HepG2 (cell line): ENCODE results near the gene SLC2A6. TPM values are rescaled to one million over a fixed set of nuclear protein-coding genes. Genes with fewer than 3 reads are reported as not detected.

Experiments used
- ATAC-seq: fragments of 200-7000 bp; cut with Tn5 transposase; 3 replicates; pipeline ENCODE4 v1.9.1; 2020; ENCODE audit warnings: mild to moderate bottlenecking, moderate library complexity
- BruUV-seq: library from RNA; stranded (reverse); fragments of 400-500 nt; replicated peaks from 2 replicates; lab custom pipeline; 2021; lab: Mats Ljungman, UMichigan
- CTCF ChIA-PET: fragments of 300-600 bp; formaldehyde crosslinking; extraction: SDS; loops from one replicate; lab custom pipeline; 2021; ENCODE audit warnings: low total read pairs, inconsistent platforms, low intra/inter-chr PET ratio; lab: Yijun Ruan, JAX
- POLR2A ChIA-PET: fragments of 350-600 bp; sonication (Branson Sonifier 250); formaldehyde crosslinking; loops from one replicate; lab custom pipeline; 2020; ENCODE audit warnings: antibody characterized with exemption, inconsistent platforms; lab: Yijun Ruan, JAX
- DNase-seq: peaks from one replicate; pipeline ENCODE4 v3.0.0-alpha.2; 2015; ENCODE audit warnings: low spot score
- FAIRE-seq: peaks from 3 replicates; lab custom pipeline; 2011; peaks lifted over from hg19 to GRCh38; lab: Jason Lieb, UNC
- H2AFZ ChIP-seq: one replicate; pipeline ENCODE4 v1.6.1; 2011; ENCODE audit warnings: low read length, inconsistent platforms
- H3K27ac ChIP-seq: fragments of 300-600 bp; 3 replicates; pipeline ENCODE4 v1.8.0; 2011; ENCODE audit warnings: mixed run types, mild to moderate bottlenecking, mixed read lengths, low read length, inconsistent platforms; ENCODE audit not compliant: insufficient read depth; ENCODE audit errors: extremely low read length
- H3K27me3 ChIP-seq, 2 experiments: fragments of 200-600 bp in 1 of 2; 2 replicates in 1 of 2; 3 replicates in 1 of 2; pipeline versions ENCODE4 v1.6.0 to v1.8.0; 2011; ENCODE audit warnings: low read length in 2 of 2, mild to moderate bottlenecking in 2 of 2, moderate library complexity in 2 of 2, inconsistent platforms in 1 of 2; ENCODE audit not compliant: insufficient read depth in 2 of 2, control insufficient read depth in 1 of 2
- H3K36me3 ChIP-seq, 2 experiments: fragments of 200-600 bp in 1 of 2; replicated peaks in 1 of 2; 2 replicates in 1 of 2; 3 replicates in 1 of 2; pipeline versions ENCODE4 v1.5.1 to v1.8.0; 2011; ENCODE audit warnings: low read length in 2 of 2, inconsistent platforms in 1 of 2; ENCODE audit not compliant: insufficient read depth in 2 of 2, control insufficient read depth in 1 of 2
- H3K4me1 ChIP-seq: 2 replicates; pipeline ENCODE4 v1.5.1; 2012; ENCODE audit warnings: low read length, inconsistent platforms; ENCODE audit not compliant: insufficient read depth
- H3K4me2 ChIP-seq: 2 replicates; pipeline ENCODE4 v1.6.0; 2011; ENCODE audit warnings: low read depth, low read length, inconsistent platforms
- H3K4me3 ChIP-seq, 3 experiments: fragments of 200-600 bp in 1 of 3; sonication (generic), shearing (Covaris generic) in 1 of 3; replicated peaks in 1 of 3; 2 replicates each; pipeline ENCODE4 v1.5.1; 2011 to 2016; ENCODE audit warnings: low read length in 3 of 3, inconsistent platforms in 2 of 3, low read depth in 2 of 3, mild to moderate bottlenecking in 2 of 3, control low read depth in 1 of 3, mixed read lengths in 1 of 3; ENCODE audit not compliant: insufficient read depth in 1 of 3
- H3K79me2 ChIP-seq: one replicate; pipeline ENCODE4 v1.6.1; 2011; ENCODE audit warnings: low read length, inconsistent platforms; ENCODE audit not compliant: insufficient read depth
- H3K9ac ChIP-seq: 2 replicates; pipeline ENCODE4 v1.6.0; 2011; ENCODE audit warnings: mild to moderate bottlenecking, low read depth, low read length, inconsistent platforms; ENCODE audit not compliant: insufficient read depth
- H3K9me3 ChIP-seq: 2 replicates; pipeline ENCODE4 v1.5.1; 2012; ENCODE audit warnings: mild to moderate bottlenecking, low read length
- H4K20me1 ChIP-seq: 2 replicates; pipeline ENCODE4 v1.6.0; 2011; ENCODE audit warnings: inconsistent platforms, mild to moderate bottlenecking, low read length, moderate library complexity; ENCODE audit not compliant: insufficient read depth
- ATAD3A ChIP-seq: sonication (generic); formaldehyde crosslinking; IDR thresholded peaks from 2 replicates; pipeline ENCODE4 v1.4.0; 2020; ENCODE audit warnings: missing genetic modification reagents
- IKZF4 ChIP-seq: sonication (generic); formaldehyde crosslinking; IDR thresholded peaks from 2 replicates; pipeline ENCODE4 v1.5.1; 2020; ENCODE audit warnings: borderline replicate concordance, mild to moderate bottlenecking, low read depth, missing genetic modification reagents; ENCODE audit errors: not compliant biosample characterization
- MLXIP ChIP-seq: sonication (generic); formaldehyde crosslinking; IDR thresholded peaks from 2 replicates; pipeline ENCODE4 v1.9.0; 2021; ENCODE audit warnings: missing genetic modification reagents, borderline replicate concordance
- MXD4 ChIP-seq: IDR thresholded peaks from 2 replicates; pipeline ENCODE4 v1.6.1; 2016; ENCODE audit warnings: mild to moderate bottlenecking, missing biosample characterization, missing genetic modification reagents
- PLSCR1 ChIP-seq: sonication (generic); formaldehyde crosslinking; IDR thresholded peaks from 2 replicates; pipeline ENCODE4 v1.5.0; 2020; ENCODE audit warnings: missing genetic modification reagents, mild to moderate bottlenecking, borderline replicate concordance
- SATB2 ChIP-seq: sonication (generic); formaldehyde crosslinking; IDR thresholded peaks from 2 replicates; pipeline ENCODE4 v1.5.0; 2020; ENCODE audit warnings: missing genetic modification reagents
- THYN1 ChIP-seq: sonication (generic); formaldehyde crosslinking; IDR thresholded peaks from 2 replicates; pipeline ENCODE4 v1.8.1; 2023; ENCODE audit warnings: low read depth, mild to moderate bottlenecking, moderate library complexity, missing genetic modification reagents, borderline replicate concordance
- ZBTB49 ChIP-seq: sonication (generic); formaldehyde crosslinking; IDR thresholded peaks from 2 replicates; pipeline ENCODE4 v1.4.0; 2020; ENCODE audit warnings: missing genetic modification reagents, borderline replicate concordance
- ZMYM4 ChIP-seq: sonication (generic); formaldehyde crosslinking; IDR thresholded peaks from 2 replicates; pipeline ENCODE4 v1.8.1; 2023; ENCODE audit warnings: mild to moderate bottlenecking, missing genetic modification reagents
- ZNF432 ChIP-seq: sonication (generic); formaldehyde crosslinking; IDR thresholded peaks from 2 replicates; pipeline ENCODE4 v1.5.0; 2020; ENCODE audit warnings: missing genetic modification reagents, mild to moderate bottlenecking, borderline replicate concordance
- ZNF513 ChIP-seq: sonication (generic); formaldehyde crosslinking; conservative IDR thresholded peaks from 2 replicates; pipeline ENCODE4 v1.5.0; 2020; ENCODE audit warnings: missing genetic modification reagents
- ZNF530 ChIP-seq: sonication (generic); formaldehyde crosslinking; IDR thresholded peaks from 2 replicates; pipeline ENCODE4 v1.5.0; 2020; ENCODE audit warnings: low read depth, mild to moderate bottlenecking, missing genetic modification reagents
- ZNF589 ChIP-seq: sonication (generic); formaldehyde crosslinking; conservative IDR thresholded peaks from 2 replicates; pipeline ENCODE4 v1.8.0; 2022; ENCODE audit warnings: mild to moderate bottlenecking, moderate library complexity, missing genetic modification reagents
- ZNF607 ChIP-seq: sonication (generic); formaldehyde crosslinking; IDR thresholded peaks from 2 replicates; pipeline ENCODE4 v1.5.1; 2020; ENCODE audit warnings: missing genetic modification reagents, mild to moderate bottlenecking, borderline replicate concordance
- ZNF761 ChIP-seq: sonication (generic); formaldehyde crosslinking; conservative IDR thresholded peaks from 2 replicates; pipeline ENCODE4 v1.4.0; 2020; ENCODE audit warnings: mild to moderate bottlenecking, missing genetic modification reagents
- WGBS: methylation state at CpG from one replicate; pipeline ENCODE4 v1.1.6; 2017; ENCODE audit warnings: low lambda C conversion rate; 5-methylcytosine and 5-hydroxymethylcytosine counted together
- in situ Hi-C: cut with HindIII; loops from 2 replicates; pipeline ENCODE4 v1.10.0; 2017; ENCODE audit warnings: low pct_unique_long_range_greater_than_20kb; ENCODE audit not compliant: extremely low pct_ligation_motif_present
- intact Hi-C: fragments of 100-400 bp; cut with micrococcal nuclease; formaldehyde crosslinking; loops from one replicate; pipeline ENCODE4 v1.10.0; 2022; ENCODE audit not compliant: unreplicated experiment
- polyA plus RNA-seq, 8 experiments: library from polyadenylated mRNA; depleted of rRNA in 3 of 8; stranded (reverse) in 7 of 8; unstranded in 1 of 8; fragments of >200 nt; fragmentation: Illumina TruSeq in 4 of 8; extraction: Trizol in 4 of 8; gene quantifications; 2 replicates each; pipeline versions ENCODE4 v1.2.1 to v1.2.3, GENCODE V29; 2011 to 2016; ENCODE audit warnings: low read depth in 4 of 8, missing spikeins in 1 of 8, mixed read lengths in 1 of 8; ENCODE audit not compliant: insufficient read depth in 1 of 8
- total RNA-seq, 5 experiments: library from RNA; depleted of rRNA; stranded (reverse); fragments of >200 nt; fragmentation: Illumina TruSeq; extraction: Trizol; gene quantifications; 2 replicates each; pipeline ENCODE4 v1.2.3, GENCODE V29; 2016; ENCODE audit warnings: low read depth in 1 of 5

Gene SLC2A6
- total and polyA plus RNA-seq, 2 of the 13 experiments (the other 11 are each of a cell fraction or from before 2014, with no cell fraction given), result 4.1 to 15.0 TPM

- 0 out of 5 replicates have a peak, but pooled peaks cover 0 to 3% of the 10 kb centered on the region in 2 experiments for H3K36me3 ChIP-seq
- WGBS, result 90% methylated on average over 21 of the region's 27 CpGs
- peaks cover 23% of the 10 kb centered on the region for H3K4me1 ChIP-seq
- in situ Hi-C loops, result no loop called here
- H3K27ac ChIP-seq, result no peak overlapping the region
- H3K4me3 ChIP-seq, result no peak overlapping the region
- H3K9me3 ChIP-seq, result no peaks in the 10 kb centered on the region
- no TSS peak for BruUV-seq
- no peak for ATAC-seq
- no peaks in the 10 kb centered on the region for H3K79me2 ChIP-seq
- no peak overlapping the region for H2AFZ ChIP-seq
- H3K27me3 ChIP-seq, result peaks cover 0 to 13% of the 10 kb centered on the region in 2 experiments
- no peak for FAIRE-seq
- intact Hi-C loops, result no loop called here
- H3K9ac ChIP-seq, result no peak overlapping the region
- 0 out of 2 replicates have a peak, but pooled peaks cover 2% of the 10 kb centered on the region for H4K20me1 ChIP-seq
- CTCF ChIA-PET, result no interaction called here
- DNase-seq, result no peak
- POLR2A ChIA-PET, result interaction anchor here (3.9 kb wide), 1 partner anchor 17 kb away, joined by 50 read pairs; the partner anchor contains the start of gene CACFD1
- no peak overlapping the region for H3K4me2 ChIP-seq
- TF ChIP-seq MLXIP (CRISPR knock-in tag), result no peak
- no peak for TF ChIP-seq ZNF761 (CRISPR knock-in tag)
- no peak for TF ChIP-seq SATB2
- TF ChIP-seq ATAD3A (CRISPR knock-in tag), result no peak
- TF ChIP-seq IKZF4 (CRISPR knock-in tag), result no peak
- TF ChIP-seq ZNF530 (CRISPR knock-in tag), result no peak
- no peak for TF ChIP-seq MXD4
- TF ChIP-seq ZNF589, result no peak
- no peak for TF ChIP-seq ZNF607
- no peak for TF ChIP-seq PLSCR1 (CRISPR knock-in tag)
- TF ChIP-seq ZMYM4 (CRISPR knock-in tag), result no peak
- TF ChIP-seq ZBTB49 (CRISPR knock-in tag), result no peak
- no peak for TF ChIP-seq ZNF513 (CRISPR knock-in tag)
- TF ChIP-seq ZNF432 (CRISPR knock-in tag), result no peak
- no peak for TF ChIP-seq THYN1 (CRISPR knock-in tag)
These were observed 2.6 kb downstream of the SLC2A6 start for GRCh38 chr9:133476036-133476931.
